Neural cell (in vitro differentiated cells): ENCODE measurements around the gene TAF3. TPM values are rescaled to one million over a fixed set of nuclear protein-coding genes. Genes with fewer than 3 reads are reported as not detected.

Experiments
- H2AFZ ChIP-seq: fragments of 200-600, 300-800 bp; sonication (generic), shearing (Covaris generic); 2 replicates; pipeline ENCODE4 v1.6.0; 2014; ENCODE audit warnings: low read depth, mild to moderate bottlenecking, antibody characterized with exemption, low read length, moderate library complexity
- H3F3A ChIP-seq: fragments of 200-600 bp; shearing (Covaris generic); 2 replicates; pipeline ENCODE4 v1.6.1; 2016; ENCODE audit warnings: mild to moderate bottlenecking, moderate library complexity, mixed read lengths, antibody characterized with exemption, low read length; ENCODE audit not compliant: insufficient read depth, poor library complexity, severe bottlenecking
- H3K27ac ChIP-seq: fragments of 200-600, 300-800 bp; sonication (generic), shearing (Covaris generic); 2 replicates; pipeline ENCODE4 v1.5.1; 2014; ENCODE audit warnings: mild to moderate bottlenecking, low read length, moderate library complexity
- H3K27me3 ChIP-seq: fragments of 300-800, 200-600 bp; sonication (generic), shearing (Covaris generic); 2 replicates; pipeline ENCODE4 v1.6.0; 2014; ENCODE audit warnings: mild to moderate bottlenecking, low read depth, low read length, moderate library complexity; ENCODE audit not compliant: insufficient read depth
- H3K36me3 ChIP-seq: fragments of 300-800, 200-600 bp; sonication (generic), shearing (Covaris generic); 2 replicates; pipeline ENCODE4 v1.5.1; 2014; ENCODE audit warnings: mild to moderate bottlenecking, antibody characterized with exemption, low read length, moderate library complexity; ENCODE audit not compliant: insufficient read depth
- H3K4me2 ChIP-seq: fragments of 300-800, 200-600 bp; sonication (generic), shearing (Covaris generic); 2 replicates; pipeline ENCODE4 v1.6.0; 2014; ENCODE audit warnings: mild to moderate bottlenecking, low read length
- H3K4me3 ChIP-seq: fragments of 300-800, 200-600 bp; sonication (generic), shearing (Covaris generic); 2 replicates; pipeline ENCODE4 v1.5.1; 2014; ENCODE audit warnings: mild to moderate bottlenecking, low read length, moderate library complexity
- H3K79me2 ChIP-seq: fragments of 200-600 bp; shearing (Covaris generic); replicated peaks from 2 replicates; pipeline ENCODE4 v1.6.0; 2014; ENCODE audit warnings: mild to moderate bottlenecking, low read length, moderate library complexity; ENCODE audit not compliant: insufficient read depth
- H3K9ac ChIP-seq: fragments of 300-800, 200-600 bp; sonication (generic), shearing (Covaris generic); 2 replicates; pipeline ENCODE4 v1.6.1; 2016; ENCODE audit warnings: mild to moderate bottlenecking, low read length, mixed read lengths
- H3K9me2 ChIP-seq: fragments of 200-600 bp; shearing (Covaris generic); 2 replicates; pipeline ENCODE4 v1.6.1; 2016; ENCODE audit warnings: mild to moderate bottlenecking, low read length, mixed read lengths; ENCODE audit not compliant: insufficient read depth
- H3K9me3 ChIP-seq: fragments of 200-600, 300-800 bp; sonication (generic), shearing (Covaris generic); 2 replicates; pipeline ENCODE4 v1.6.1; 2016; ENCODE audit warnings: mild to moderate bottlenecking, mixed run types, low read length, moderate library complexity, mixed read lengths
- H4K20me1 ChIP-seq: fragments of 200-600 bp; shearing (Covaris generic); 2 replicates; pipeline ENCODE4 v1.6.1; 2016; ENCODE audit warnings: mild to moderate bottlenecking, mixed run types; ENCODE audit not compliant: insufficient read depth
- CTCF ChIP-seq: fragments of 450-650 bp; IDR thresholded peaks from 2 replicates; pipeline ENCODE4 v1.5.1; 2014; ENCODE audit warnings: antibody characterized with exemption, mild to moderate bottlenecking, moderate library complexity; ENCODE audit not compliant: poor library complexity, severe bottlenecking
- EP300 ChIP-seq: fragments of 450-650 bp; conservative IDR thresholded peaks from 2 replicates; pipeline ENCODE4 v1.6.1; 2014; ENCODE audit warnings: antibody characterized with exemption, mild to moderate bottlenecking, moderate library complexity; ENCODE audit not compliant: poor library complexity, severe bottlenecking
- EZH2 ChIP-seq: fragments of 200-600, 300-800 bp; shearing (Covaris generic), sonication (generic); IDR thresholded peaks from 2 replicates; pipeline ENCODE4 v1.6.1; 2014; ENCODE audit warnings: antibody characterized with exemption, low read length, borderline replicate concordance, mild to moderate bottlenecking; ENCODE audit not compliant: insufficient read depth, poor library complexity, severe bottlenecking
- MXI1 ChIP-seq: fragments of 450-650 bp; conservative IDR thresholded peaks from 2 replicates; pipeline ENCODE4 v1.6.1; 2014; ENCODE audit warnings: antibody characterized with exemption, mild to moderate bottlenecking; ENCODE audit not compliant: poor library complexity, severe bottlenecking
- POLR2AphosphoS5 ChIP-seq: IDR thresholded peaks from 2 replicates; pipeline ENCODE4 v1.6.1; 2012
- RAD21 ChIP-seq: fragments of 450-650 bp; conservative IDR thresholded peaks from 2 replicates; pipeline ENCODE4 v1.6.1; 2014; ENCODE audit warnings: antibody characterized with exemption, mild to moderate bottlenecking, moderate library complexity
- REST ChIP-seq: IDR thresholded peaks from 2 replicates; pipeline ENCODE4 v1.6.1; 2012; ENCODE audit warnings: borderline replicate concordance
- SMC3 ChIP-seq: fragments of 450-650 bp; conservative IDR thresholded peaks from 2 replicates; pipeline ENCODE4 v1.6.1; 2014; ENCODE audit warnings: antibody characterized with exemption, mild to moderate bottlenecking, moderate library complexity; ENCODE audit not compliant: poor library complexity
- TAF1 ChIP-seq: IDR thresholded peaks from 2 replicates; pipeline ENCODE4 v1.6.1; 2012; ENCODE audit warnings: low read depth
- polyA plus RNA-seq: library from polyadenylated mRNA; depleted of rRNA; stranded (reverse); fragments of >200 nt; gene quantifications from 2 replicates; pipeline ENCODE4 v1.2.3, GENCODE V29; 2014

TAF3 gene
- polyA plus RNA-seq, 1 donor from 2014 or later: 2.0 TPM

GRCh38 chr10:7988989-7989388, 170.7 kb downstream of the TAF3 start:
- H4K20me1 ChIP-seq: no peaks in the 10 kb centered on the region
- no peak overlapping the region for H3K9ac ChIP-seq
- H3K27ac ChIP-seq: no peak overlapping the region
- H3K36me3 ChIP-seq: no peaks in the 10 kb centered on the region
- TF ChIP-seq SMC3 (no peak), REST (no peak), EP300 (no peak), CTCF (no peak), EZH2 (no peak), MXI1 (no peak), TAF1 (no peak), POLR2AphosphoS5 (no peak), RAD21 (no peak)
- no peaks in the 10 kb centered on the region for H3K9me3 ChIP-seq
- H3K4me3 ChIP-seq: no peak overlapping the region
- no peaks in the 10 kb centered on the region for H3K79me2 ChIP-seq
- H3F3A ChIP-seq: no peaks in the 10 kb centered on the region
- H3K4me2 ChIP-seq: no peak overlapping the region
- no peaks in the 10 kb centered on the region for H3K9me2 ChIP-seq
- H3K27me3 ChIP-seq: no peaks in the 10 kb centered on the region
- no peak overlapping the region for H2AFZ ChIP-seq

GRCh38 chr10:7998831-7999230, 180.5 kb downstream of the TAF3 start:
- no peak overlapping the region for H3K27ac ChIP-seq
- no peaks in the 10 kb centered on the region for H3K9me3 ChIP-seq
- H3F3A ChIP-seq: no peaks in the 10 kb centered on the region
- H3K4me3 ChIP-seq: no peak overlapping the region
- no peak overlapping the region for H3K9ac ChIP-seq
- no peaks in the 10 kb centered on the region for H3K36me3 ChIP-seq
- H4K20me1 ChIP-seq: no peaks in the 10 kb centered on the region
- H3K4me2 ChIP-seq: no peak overlapping the region
- no peak for TF ChIP-seq RAD21
- TF ChIP-seq REST: no peak
- no peak for TF ChIP-seq MXI1
- TF ChIP-seq POLR2AphosphoS5: no peak
- TF ChIP-seq EZH2: no peak
- TF ChIP-seq CTCF: no peak
- H3K79me2 ChIP-seq: no peaks in the 10 kb centered on the region
- H2AFZ ChIP-seq: no peak overlapping the region
- H3K9me2 ChIP-seq: no peaks in the 10 kb centered on the region
- no peaks in the 10 kb centered on the region for H3K27me3 ChIP-seq
